K562 (cell line): ENCODE results near the gene SORT1. TPM values are rescaled to one million over a fixed set of nuclear protein-coding genes. Genes with fewer than 3 reads are reported as not detected.

Experiments
- ESRRA ChIP-seq: fragments of 450-650 bp; IDR thresholded peaks from 2 replicates; pipeline ENCODE4 v1.6.1; 2014; ENCODE audit warnings: low read depth, mild to moderate bottlenecking, moderate library complexity, borderline replicate concordance
- HEY1 ChIP-seq: fragments of 250-450 bp; sonication (Bioruptor Pico); IDR thresholded peaks from 2 replicates; pipeline ENCODE4 v1.5.0; 2020; ENCODE audit warnings: mild to moderate bottlenecking, moderate library complexity, borderline replicate concordance
- HMG20A ChIP-seq: fragments of 450-650 bp; formaldehyde crosslinking; conservative IDR thresholded peaks from 2 replicates; pipeline ENCODE4 v1.4.0; 2020; ENCODE audit warnings: mild to moderate bottlenecking, mixed read lengths
- L3MBTL2 ChIP-seq: fragments of 450-650 bp; IDR thresholded peaks from 2 replicates; pipeline ENCODE4 v1.6.1; 2016; ENCODE audit warnings: mild to moderate bottlenecking, moderate library complexity
- MAFK ChIP-seq: IDR thresholded peaks from 2 replicates; pipeline ENCODE4 v1.6.1; 2011; ENCODE audit warnings: low read length, improper control_type of control experiment
- NFIX ChIP-seq: fragments of 250-450 bp; sonication (Bioruptor Pico); IDR thresholded peaks from 2 replicates; pipeline ENCODE4 v1.4.0; 2020; ENCODE audit warnings: low read depth, mild to moderate bottlenecking, moderate library complexity
- POU5F1 ChIP-seq: fragments of 150-350 bp; IDR thresholded peaks from 2 replicates; pipeline ENCODE4 v1.6.1; 2014; ENCODE audit warnings: borderline replicate concordance, low read length, low read depth, mild to moderate bottlenecking; ENCODE audit not compliant: partially characterized antibody
- RBFOX2 ChIP-seq: fragments of 200-400 bp; formaldehyde crosslinking; IDR thresholded peaks from 2 replicates; pipeline ENCODE4 v1.6.1; 2017; ENCODE audit warnings: low read depth, mild to moderate bottlenecking, low read length, moderate library complexity
- SNRNP70 ChIP-seq: fragments of 200-400 bp; formaldehyde crosslinking; optimal IDR thresholded peaks from 2 replicates; pipeline ENCODE3; 2017; ENCODE audit warnings: low read depth, low read length
- ZBTB17 ChIP-seq: fragments of 450-650 bp; formaldehyde crosslinking; IDR thresholded peaks from 2 replicates; pipeline ENCODE4 v1.4.0; 2020; ENCODE audit warnings: mild to moderate bottlenecking
- polyA plus RNA-seq, 8 experiments: library from polyadenylated mRNA; depleted of rRNA in 4 of 8; stranded (reverse) in 5 of 8; unstranded in 3 of 8; fragments of >200 nt; fragmentation: Nextera tagmentation in 2 of 8; fragmentation: Illumina TruSeq in 1 of 8; extraction: Ambion mirVana in 2 of 8; extraction: Trizol in 1 of 8; gene quantifications; 2 replicates each; pipeline versions ENCODE4 v1.2.1 to v1.2.3, GENCODE V29; 2011 to 2014; ENCODE audit warnings: inconsistent platforms in 1 of 8, missing spikeins in 1 of 8
- total RNA-seq, 7 experiments: library from RNA; depleted of rRNA in 6 of 7; stranded (reverse); fragments of >200 nt in 6 of 7; fragmentation: Illumina TruSeq in 2 of 7; extraction: Trizol in 2 of 7; gene quantifications; 2 replicates each; pipeline versions ENCODE4 v1.2.1 to v1.2.3, GENCODE V29; 2011 to 2021; ENCODE audit warnings: low replicate concordance in 1 of 7
- TF ChIP-seq, protein P1 (sequence below): fragments of 450-650 bp; IDR thresholded peaks from 2 replicates; pipeline ENCODE4 v1.6.1; 2016; ENCODE audit warnings: mild to moderate bottlenecking, moderate library complexity
- TF ChIP-seq, protein P2 (sequence below): fragments of 250-450 bp; sonication (Bioruptor Pico); IDR thresholded peaks from 2 replicates; pipeline ENCODE4 v1.5.0; 2020; ENCODE audit warnings: mild to moderate bottlenecking

SORT1 gene
- total and polyA plus RNA-seq, 9 of the 15 experiments (the other 6 are each of a cell fraction or from before 2014, with no cell fraction given), result 27.4 to 112 (median 65.0) TPM

DNA sequence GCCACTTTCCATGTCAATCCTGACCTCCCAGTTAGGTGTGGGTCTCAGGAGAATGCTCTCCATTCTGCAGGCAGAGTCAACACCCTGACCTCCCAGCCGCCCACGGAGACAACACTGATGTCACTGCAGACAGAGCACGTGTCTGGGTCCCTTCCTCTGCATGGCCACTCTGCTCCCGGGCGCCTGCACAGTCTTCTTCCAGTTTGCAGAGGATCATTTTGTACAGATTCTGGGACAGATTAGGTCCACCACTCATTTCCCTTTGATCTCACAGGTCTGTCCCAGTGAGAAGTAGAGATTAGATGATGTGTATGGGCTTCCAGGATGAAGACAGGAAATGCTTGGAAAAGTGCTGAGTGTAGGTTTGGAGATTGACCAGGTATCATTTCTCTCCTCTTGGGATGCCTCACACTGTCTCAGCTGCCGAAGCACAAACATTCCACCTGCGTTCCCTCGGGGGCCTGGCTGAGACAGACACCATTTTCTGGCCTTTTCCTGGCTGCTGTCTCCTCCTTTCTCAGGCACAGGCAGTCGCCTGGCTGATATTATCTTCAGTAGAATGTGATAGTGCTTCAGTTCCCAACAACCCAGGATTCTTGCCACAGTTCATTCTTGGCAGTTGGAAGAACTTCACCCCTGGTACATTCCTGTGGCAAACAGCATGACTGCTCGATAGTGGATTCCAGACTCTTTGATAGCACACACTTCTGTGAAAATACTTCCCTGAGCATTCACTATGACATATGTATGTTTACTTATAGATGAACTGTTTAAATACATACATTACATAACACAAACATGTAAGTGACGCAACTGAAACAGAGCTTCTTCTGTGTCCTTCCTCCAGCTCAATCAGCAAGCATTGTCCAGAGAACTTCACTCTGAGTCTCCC, 98.8 kb downstream of the SORT1 start (continued):
- TF ChIP-seq, protein P1, sequence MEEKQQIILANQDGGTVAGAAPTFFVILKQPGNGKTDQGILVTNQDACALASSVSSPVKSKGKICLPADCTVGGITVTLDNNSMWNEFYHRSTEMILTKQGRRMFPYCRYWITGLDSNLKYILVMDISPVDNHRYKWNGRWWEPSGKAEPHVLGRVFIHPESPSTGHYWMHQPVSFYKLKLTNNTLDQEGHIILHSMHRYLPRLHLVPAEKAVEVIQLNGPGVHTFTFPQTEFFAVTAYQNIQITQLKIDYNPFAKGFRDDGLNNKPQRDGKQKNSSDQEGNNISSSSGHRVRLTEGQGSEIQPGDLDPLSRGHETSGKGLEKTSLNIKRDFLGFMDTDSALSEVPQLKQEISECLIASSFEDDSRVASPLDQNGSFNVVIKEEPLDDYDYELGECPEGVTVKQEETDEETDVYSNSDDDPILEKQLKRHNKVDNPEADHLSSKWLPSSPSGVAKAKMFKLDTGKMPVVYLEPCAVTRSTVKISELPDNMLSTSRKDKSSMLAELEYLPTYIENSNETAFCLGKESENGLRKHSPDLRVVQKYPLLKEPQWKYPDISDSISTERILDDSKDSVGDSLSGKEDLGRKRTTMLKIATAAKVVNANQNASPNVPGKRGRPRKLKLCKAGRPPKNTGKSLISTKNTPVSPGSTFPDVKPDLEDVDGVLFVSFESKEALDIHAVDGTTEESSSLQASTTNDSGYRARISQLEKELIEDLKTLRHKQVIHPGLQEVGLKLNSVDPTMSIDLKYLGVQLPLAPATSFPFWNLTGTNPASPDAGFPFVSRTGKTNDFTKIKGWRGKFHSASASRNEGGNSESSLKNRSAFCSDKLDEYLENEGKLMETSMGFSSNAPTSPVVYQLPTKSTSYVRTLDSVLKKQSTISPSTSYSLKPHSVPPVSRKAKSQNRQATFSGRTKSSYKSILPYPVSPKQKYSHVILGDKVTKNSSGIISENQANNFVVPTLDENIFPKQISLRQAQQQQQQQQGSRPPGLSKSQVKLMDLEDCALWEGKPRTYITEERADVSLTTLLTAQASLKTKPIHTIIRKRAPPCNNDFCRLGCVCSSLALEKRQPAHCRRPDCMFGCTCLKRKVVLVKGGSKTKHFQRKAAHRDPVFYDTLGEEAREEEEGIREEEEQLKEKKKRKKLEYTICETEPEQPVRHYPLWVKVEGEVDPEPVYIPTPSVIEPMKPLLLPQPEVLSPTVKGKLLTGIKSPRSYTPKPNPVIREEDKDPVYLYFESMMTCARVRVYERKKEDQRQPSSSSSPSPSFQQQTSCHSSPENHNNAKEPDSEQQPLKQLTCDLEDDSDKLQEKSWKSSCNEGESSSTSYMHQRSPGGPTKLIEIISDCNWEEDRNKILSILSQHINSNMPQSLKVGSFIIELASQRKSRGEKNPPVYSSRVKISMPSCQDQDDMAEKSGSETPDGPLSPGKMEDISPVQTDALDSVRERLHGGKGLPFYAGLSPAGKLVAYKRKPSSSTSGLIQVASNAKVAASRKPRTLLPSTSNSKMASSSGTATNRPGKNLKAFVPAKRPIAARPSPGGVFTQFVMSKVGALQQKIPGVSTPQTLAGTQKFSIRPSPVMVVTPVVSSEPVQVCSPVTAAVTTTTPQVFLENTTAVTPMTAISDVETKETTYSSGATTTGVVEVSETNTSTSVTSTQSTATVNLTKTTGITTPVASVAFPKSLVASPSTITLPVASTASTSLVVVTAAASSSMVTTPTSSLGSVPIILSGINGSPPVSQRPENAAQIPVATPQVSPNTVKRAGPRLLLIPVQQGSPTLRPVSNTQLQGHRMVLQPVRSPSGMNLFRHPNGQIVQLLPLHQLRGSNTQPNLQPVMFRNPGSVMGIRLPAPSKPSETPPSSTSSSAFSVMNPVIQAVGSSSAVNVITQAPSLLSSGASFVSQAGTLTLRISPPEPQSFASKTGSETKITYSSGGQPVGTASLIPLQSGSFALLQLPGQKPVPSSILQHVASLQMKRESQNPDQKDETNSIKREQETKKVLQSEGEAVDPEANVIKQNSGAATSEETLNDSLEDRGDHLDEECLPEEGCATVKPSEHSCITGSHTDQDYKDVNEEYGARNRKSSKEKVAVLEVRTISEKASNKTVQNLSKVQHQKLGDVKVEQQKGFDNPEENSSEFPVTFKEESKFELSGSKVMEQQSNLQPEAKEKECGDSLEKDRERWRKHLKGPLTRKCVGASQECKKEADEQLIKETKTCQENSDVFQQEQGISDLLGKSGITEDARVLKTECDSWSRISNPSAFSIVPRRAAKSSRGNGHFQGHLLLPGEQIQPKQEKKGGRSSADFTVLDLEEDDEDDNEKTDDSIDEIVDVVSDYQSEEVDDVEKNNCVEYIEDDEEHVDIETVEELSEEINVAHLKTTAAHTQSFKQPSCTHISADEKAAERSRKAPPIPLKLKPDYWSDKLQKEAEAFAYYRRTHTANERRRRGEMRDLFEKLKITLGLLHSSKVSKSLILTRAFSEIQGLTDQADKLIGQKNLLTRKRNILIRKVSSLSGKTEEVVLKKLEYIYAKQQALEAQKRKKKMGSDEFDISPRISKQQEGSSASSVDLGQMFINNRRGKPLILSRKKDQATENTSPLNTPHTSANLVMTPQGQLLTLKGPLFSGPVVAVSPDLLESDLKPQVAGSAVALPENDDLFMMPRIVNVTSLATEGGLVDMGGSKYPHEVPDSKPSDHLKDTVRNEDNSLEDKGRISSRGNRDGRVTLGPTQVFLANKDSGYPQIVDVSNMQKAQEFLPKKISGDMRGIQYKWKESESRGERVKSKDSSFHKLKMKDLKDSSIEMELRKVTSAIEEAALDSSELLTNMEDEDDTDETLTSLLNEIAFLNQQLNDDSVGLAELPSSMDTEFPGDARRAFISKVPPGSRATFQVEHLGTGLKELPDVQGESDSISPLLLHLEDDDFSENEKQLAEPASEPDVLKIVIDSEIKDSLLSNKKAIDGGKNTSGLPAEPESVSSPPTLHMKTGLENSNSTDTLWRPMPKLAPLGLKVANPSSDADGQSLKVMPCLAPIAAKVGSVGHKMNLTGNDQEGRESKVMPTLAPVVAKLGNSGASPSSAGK, result peak; percentile 99
- TF ChIP-seq NFIX, result no peak
- peak; percentile 98 for TF ChIP-seq L3MBTL2
- TF ChIP-seq HMG20A (CRISPR knock-in tag), result no peak
- no peak for TF ChIP-seq ZBTB17 (CRISPR knock-in tag)
- TF ChIP-seq HEY1 (CRISPR knock-in tag), result no peak
- TF ChIP-seq MAFK, result 0 out of 2 replicates have a peak, but pooled peaks have one; percentile 23
- peak; percentile 31; the same call in 1 of the 2 replicates for TF ChIP-seq ESRRA
- TF ChIP-seq POU5F1, result no peak
- TF ChIP-seq RBFOX2, result 0 out of 2 replicates have a peak, but pooled peaks have one; percentile 31
- no peak for TF ChIP-seq SNRNP70
- TF ChIP-seq, protein P2, sequence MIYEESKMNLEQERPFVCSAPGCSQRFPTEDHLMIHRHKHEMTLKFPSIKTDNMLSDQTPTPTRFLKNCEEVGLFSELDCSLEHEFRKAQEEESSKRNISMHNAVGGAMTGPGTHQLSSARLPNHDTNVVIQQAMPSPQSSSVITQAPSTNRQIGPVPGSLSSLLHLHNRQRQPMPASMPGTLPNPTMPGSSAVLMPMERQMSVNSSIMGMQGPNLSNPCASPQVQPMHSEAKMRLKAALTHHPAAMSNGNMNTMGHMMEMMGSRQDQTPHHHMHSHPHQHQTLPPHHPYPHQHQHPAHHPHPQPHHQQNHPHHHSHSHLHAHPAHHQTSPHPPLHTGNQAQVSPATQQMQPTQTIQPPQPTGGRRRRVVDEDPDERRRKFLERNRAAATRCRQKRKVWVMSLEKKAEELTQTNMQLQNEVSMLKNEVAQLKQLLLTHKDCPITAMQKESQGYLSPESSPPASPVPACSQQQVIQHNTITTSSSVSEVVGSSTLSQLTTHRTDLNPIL (CRISPR knock-in tag), result no peak
